ENCODE data around the gene UTY.

DNA sequence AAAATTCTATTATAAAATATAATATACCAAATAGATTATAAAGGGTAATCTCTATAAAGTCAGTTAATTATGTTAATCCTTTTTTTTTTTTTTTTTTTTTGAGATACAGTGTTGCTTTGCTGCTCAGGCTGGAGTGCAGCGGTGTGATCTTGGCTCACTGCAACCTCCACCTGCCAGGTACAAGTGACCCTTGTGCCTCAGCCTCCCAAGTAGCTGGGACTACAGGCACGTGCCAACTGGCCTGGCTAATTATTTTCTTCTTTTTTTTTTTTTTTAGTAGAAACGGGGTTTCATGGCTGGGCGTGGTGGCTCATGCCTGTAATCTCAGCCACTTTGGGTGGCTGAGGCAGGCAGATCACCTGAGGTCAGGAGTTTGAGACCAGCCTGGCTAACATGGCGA is 141.9 kb downstream of the UTY start:
- TF ChIP-seq POLR2A (IDR thresholded peaks at IDR 0.05; ENCODE audit: low read depth, low read length), result no peak
- no peak for TF ChIP-seq POLR2AphosphoS5 (IDR thresholded peaks at IDR 0.05; ENCODE audit: low read depth, low read length)
- no peak for TF ChIP-seq TAF1 (IDR thresholded peaks at IDR 0.05; ENCODE audit: borderline replicate concordance, low read depth, low read length)

Measured in GM12892 (cell line).